ES-I3 (cell line): Measurements from ENCODE around the gene LXN.
"Not testable (repeated sequence)": the region's sequence is repeated elsewhere in the genome, so short reads cannot be mapped to it uniquely, and the experiment has no call there.

Experiments
- H3K36me3 ChIP-seq: 2 replicates; pipeline ENCODE4 v1.6.1; 2013; ENCODE audit warnings: mild to moderate bottlenecking, low read length, control low read depth, moderate library complexity; ENCODE audit not compliant: insufficient read depth
- H3K4me1 ChIP-seq: 2 replicates; pipeline ENCODE4 v1.6.1; 2013; ENCODE audit warnings: mild to moderate bottlenecking, control low read depth, low read length; ENCODE audit not compliant: insufficient read depth
- H3K9ac ChIP-seq: 2 replicates; pipeline ENCODE4 v1.6.1; 2013; ENCODE audit warnings: low read depth, mild to moderate bottlenecking, low read length, moderate library complexity
- H3K9me3 ChIP-seq: 2 replicates; pipeline ENCODE4 v1.6.1; 2013; ENCODE audit warnings: mild to moderate bottlenecking, low read length, moderate library complexity; ENCODE audit not compliant: control insufficient read depth, insufficient read depth

LXN gene

DNA sequence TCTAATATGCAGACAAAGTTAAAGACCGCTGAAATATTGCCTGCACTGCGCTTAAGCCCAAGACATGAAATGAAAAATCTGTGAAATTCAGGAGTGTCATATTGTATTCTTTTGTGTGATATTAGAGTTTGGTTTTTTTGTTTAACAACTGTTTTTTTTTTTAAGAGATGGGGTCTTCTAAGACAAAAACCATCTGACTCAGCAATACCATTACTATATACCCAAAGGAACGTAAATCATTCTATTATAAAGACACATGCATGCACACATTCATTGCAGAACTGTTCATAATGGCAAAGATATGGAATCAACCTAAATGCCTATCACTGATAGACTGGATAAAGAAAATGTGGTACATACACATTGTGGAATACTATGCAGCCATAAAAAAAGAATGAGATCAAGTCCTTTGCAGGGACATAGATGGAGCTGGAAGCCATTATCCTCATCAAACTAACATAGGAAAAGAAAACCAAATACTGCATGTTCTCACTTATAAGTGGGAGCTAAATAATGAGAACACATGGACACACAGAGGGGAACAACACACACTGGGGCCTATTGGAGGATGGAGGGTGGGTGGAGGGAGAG is 21.5 kb upstream of the LXN start:
- not testable (repeated sequence) for H3K36me3 ChIP-seq, H3K9me3 ChIP-seq, H3K9ac ChIP-seq, H3K4me1 ChIP-seq

DNA sequence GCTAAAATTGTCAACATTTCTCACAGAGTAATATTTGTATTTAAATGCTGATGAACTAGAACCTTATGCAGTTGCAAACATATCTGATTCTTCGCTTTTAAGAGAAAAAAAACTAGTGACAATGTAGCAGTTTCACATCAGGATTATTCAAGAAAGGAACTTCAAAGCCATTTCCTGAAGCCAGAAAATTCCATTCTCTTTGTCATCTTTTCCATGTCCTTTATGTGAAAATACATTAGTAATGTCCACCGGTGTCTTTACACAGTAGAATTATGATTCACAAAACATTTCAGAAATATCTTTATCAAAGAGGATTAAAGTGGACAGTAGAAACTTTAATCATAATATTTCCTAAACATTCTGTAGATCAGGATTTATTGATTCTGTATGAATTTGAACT is 12.7 kb upstream of the LXN start:
- no peaks in the 10 kb centered on the region for H3K36me3 ChIP-seq
- H3K9me3 ChIP-seq: no peaks in the 10 kb centered on the region

DNA sequence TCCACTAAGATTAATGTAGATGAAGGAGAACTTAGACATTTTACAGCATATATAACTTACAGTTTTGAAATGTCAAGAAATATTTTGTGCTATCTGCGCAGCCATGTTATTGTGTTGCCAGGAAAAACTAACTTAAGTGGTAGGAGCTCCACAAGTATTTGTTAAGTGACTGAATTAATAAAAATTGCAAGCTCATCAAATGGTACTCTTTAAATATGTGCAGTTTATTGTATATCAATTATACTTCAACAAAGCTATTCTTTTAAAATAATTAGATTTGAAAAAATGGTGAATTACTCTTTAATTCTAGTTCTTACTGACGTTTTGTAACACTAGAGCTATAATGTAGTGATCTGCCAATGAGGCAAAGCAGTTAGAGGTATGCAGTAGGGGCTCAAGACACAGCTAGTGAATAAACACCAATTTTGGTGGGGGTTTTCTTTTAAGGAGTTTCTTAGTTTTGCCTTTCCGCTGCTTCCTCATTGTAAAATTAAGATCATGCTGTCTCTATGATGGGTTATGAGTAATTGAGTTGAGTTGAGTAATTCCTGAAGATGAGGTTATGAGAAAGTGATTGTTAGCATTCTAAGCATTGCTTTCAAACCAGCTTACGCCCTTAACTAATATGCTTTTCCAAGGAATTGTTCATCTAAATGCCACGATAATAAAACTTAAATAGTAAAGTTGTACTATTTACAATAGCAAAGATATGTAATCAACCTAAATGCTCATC is 10.9 kb upstream of the LXN start:
- Histone ChIP-seq H3K9ac (no peak overlapping the region), H3K36me3 (no peaks in the 10 kb centered on the region), H3K4me1 (no peaks in the 10 kb centered on the region), H3K9me3 (no peaks in the 10 kb centered on the region)

More for the DNA sequence above, 12.7 kb upstream of the LXN start:
- no peaks in the 10 kb centered on the region for H3K4me1 ChIP-seq
- H3K9ac ChIP-seq: no peak overlapping the region

DNA sequence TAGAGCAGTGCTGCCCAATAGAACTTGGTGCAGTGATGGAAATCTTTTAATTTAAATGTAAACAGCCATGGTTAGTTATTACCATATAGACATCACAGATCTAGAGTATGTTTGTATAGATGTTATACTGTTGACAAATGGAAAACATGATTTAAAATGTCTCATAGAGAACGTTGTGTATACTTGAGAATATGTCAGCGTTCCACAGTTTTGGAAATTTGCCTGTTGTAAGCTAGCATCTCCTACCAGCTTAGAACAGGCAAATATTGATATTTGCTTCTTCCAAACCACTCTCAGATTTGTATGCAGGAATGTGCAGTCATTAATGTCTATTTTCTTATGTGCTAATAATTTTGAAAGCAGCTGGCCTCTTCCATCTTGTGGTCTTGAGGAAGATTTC is 8.4 kb upstream of the LXN start:
- Histone ChIP-seq H3K9ac (no peak overlapping the region), H3K36me3 (no peaks in the 10 kb centered on the region), H3K4me1 (no peaks in the 10 kb centered on the region), H3K9me3 (no peaks in the 10 kb centered on the region)

DNA sequence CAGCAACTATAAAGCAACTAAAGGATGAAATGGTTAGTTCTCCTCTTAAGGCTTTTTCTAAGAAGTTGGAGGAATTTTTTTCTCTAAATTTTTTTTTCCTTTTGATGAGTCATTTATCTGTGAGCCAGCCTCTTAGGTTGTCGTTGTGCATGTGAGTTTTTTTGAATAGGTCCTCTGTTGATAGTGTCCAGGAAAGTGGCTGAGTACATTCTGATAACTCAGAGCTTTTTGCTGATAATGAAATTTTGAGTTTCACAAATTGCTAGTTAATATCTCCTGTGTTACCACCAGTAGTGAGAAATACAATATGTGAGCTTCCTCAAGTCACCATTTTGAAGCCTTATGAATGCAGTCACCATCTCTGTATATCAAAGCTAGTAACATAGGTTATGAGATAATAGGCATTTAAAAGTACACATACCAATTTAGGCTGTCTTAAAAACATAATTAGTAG is 7.1 kb upstream of the LXN start:
- Histone ChIP-seq H3K9me3 (no peaks in the 10 kb centered on the region), H3K36me3 (no peaks in the 10 kb centered on the region), H3K9ac (no peak overlapping the region)

DNA sequence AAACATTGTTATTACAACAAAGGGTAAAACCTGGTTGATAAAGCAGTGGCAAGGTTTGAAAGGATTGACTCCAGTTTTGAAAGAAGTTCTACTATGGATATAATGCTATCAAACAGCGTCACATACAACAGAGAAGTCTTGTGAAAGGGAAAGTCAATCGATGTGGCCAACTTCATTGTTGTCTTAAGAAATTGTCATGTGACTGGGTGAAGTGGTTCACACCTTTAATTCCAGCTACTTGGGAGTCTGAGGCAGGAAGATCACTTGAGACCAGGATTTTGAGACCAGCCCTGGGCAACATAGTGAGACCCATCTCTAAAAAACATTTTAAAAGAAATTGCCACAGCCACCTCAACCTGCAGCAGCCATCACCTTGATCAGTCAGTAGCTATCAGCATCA is 6.2 kb upstream of the LXN start:
- no peaks in the 10 kb centered on the region for H3K9me3 ChIP-seq
- H3K9ac ChIP-seq: no peak overlapping the region
- no peaks in the 10 kb centered on the region for H3K36me3 ChIP-seq
- H3K4me1 ChIP-seq: no peaks in the 10 kb centered on the region

More for the DNA sequence above, 7.1 kb upstream of the LXN start:
- no peaks in the 10 kb centered on the region for H3K4me1 ChIP-seq

DNA sequence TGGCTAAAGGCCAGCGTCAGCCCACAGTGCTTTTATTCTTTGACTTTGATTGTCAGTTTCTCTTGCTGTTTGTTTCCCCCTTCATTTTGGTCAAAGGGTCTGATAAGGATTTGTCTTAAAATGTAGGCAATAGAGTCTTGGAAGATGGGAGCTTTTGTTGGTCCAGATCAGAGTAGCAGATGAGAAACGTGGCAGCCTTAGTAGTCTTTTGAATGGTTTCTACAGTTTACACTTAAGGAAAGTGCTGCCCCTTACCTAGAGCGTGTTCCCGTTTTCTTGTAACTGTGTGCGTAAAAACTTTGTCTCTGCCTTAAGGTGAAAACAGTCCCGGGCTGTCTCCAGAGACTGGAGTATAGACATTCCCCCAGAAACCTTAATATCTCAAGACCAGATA is 630 bp downstream of the LXN start:
- H3K36me3 ChIP-seq: no peaks in the 10 kb centered on the region
- H3K9me3 ChIP-seq: no peaks in the 10 kb centered on the region
- H3K4me1 ChIP-seq: no peaks in the 10 kb centered on the region
- peak overlapping the region; percentile 55 for H3K9ac ChIP-seq

DNA sequence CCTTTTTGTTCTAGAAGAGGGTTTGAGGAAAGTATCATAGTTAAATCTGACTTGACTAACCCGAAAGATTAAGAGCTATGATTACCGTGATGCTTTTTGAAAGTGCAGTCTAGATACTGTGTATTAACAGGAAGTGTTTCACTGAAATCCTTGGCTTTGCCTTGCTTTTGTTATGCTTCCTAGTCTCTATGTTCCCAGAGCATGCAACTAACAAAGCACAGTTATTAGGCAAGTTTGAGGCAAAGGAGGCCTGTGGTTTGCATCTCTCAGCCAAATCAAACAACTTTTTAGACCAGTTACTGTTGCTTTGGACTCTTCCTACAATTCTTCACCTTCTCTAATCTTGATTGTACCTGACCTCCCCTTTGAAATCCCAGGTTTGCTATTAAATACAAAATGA is 3.9 kb downstream of the LXN start:
- no peaks in the 10 kb centered on the region for H3K9me3 ChIP-seq
- no peaks in the 10 kb centered on the region for H3K4me1 ChIP-seq
- H3K9ac ChIP-seq: no peak overlapping the region
- no peaks in the 10 kb centered on the region for H3K36me3 ChIP-seq

DNA sequence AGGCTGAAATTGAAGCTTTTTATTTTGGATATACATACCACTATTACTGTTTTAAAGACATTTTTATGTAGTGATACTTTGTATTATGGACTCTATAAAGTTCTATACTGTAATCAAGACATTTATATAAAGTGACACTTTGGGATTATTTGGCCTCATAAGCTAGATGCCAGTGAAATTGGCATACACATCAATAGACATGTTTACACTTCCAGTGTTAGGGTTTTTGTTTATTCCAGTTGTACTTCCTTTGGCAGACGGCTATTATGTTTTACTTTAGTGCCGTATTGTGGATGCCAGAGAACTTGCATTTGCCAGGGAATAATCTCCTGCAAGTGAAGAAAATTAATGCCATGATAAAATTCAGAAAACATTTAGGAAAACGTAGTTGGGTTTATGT is 6.0 kb downstream of the LXN start:
- Histone ChIP-seq H3K9ac (no peak overlapping the region), H3K36me3 (peaks cover 5% of the 10 kb centered on the region; the same call in 1 of the 2 replicates), H3K9me3 (no peaks in the 10 kb centered on the region), H3K4me1 (no peaks in the 10 kb centered on the region)

DNA sequence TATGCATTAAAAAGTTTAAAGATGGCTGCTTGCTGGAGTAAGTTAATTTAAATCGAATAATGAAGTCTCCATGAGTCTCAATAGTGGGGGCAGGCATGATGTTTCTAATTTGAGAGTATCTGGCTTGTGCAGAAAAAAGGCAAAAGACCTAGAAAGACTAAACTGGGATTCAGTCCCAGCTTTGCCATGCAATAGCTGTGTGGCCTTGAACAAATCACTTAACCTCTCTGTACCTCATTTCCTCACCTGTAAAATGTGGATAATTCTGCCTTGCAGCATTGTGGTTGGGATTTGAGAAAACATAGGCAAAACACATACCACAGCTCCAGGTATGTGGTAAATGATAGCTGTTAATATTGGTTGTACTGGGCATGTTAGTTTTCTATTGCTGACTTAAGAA is 8.6 kb downstream of the LXN start:
- H3K9ac ChIP-seq: no peak overlapping the region
- H3K9me3 ChIP-seq: no peaks in the 10 kb centered on the region
- no peaks in the 10 kb centered on the region for H3K4me1 ChIP-seq
- H3K36me3 ChIP-seq: peaks cover 11% of the 10 kb centered on the region

DNA sequence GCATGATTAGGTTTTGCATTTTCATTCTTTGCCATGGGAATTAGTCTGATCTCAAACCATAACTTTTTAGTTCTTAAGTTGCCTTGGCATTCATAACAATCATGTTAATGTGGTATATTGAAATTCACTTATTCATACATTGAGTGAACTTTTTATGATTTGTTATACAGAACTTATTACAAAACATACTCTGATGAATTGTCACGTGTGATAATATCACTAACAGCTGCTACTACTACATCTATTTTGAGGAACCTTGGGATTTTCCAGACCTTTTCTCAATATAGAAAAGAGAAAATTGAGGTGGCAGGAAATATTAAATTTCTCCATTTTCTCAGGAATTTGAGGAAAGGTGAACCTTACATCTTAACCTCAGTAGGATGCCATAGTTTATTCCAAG is 9.2 kb downstream of the LXN start:
- peaks cover 13% of the 10 kb centered on the region for H3K36me3 ChIP-seq

DNA sequence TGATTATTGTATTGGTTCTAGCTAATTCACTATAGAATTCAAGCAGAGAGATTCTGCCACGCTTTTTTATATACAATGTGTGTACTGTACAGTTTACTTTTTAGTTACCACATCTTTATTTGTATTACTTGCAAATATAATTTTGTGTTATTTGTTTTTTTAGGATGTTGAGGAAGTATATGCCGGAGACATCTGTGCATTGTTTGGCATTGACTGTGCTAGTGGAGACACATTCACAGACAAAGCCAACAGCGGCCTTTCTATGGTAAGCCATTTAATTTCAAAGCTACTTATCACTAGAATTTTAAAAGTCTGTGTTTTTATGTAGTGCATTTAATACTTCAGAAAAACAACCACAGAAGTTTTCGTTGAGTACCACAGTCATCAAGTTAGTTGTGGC is 11.7 kb downstream of the LXN start:
- H3K36me3 ChIP-seq: peaks cover 17% of the 10 kb centered on the region

More for the DNA sequence above, 9.2 kb downstream of the LXN start:
- H3K9ac ChIP-seq: no peak overlapping the region
- no peaks in the 10 kb centered on the region for H3K9me3 ChIP-seq
- H3K4me1 ChIP-seq: no peaks in the 10 kb centered on the region

DNA sequence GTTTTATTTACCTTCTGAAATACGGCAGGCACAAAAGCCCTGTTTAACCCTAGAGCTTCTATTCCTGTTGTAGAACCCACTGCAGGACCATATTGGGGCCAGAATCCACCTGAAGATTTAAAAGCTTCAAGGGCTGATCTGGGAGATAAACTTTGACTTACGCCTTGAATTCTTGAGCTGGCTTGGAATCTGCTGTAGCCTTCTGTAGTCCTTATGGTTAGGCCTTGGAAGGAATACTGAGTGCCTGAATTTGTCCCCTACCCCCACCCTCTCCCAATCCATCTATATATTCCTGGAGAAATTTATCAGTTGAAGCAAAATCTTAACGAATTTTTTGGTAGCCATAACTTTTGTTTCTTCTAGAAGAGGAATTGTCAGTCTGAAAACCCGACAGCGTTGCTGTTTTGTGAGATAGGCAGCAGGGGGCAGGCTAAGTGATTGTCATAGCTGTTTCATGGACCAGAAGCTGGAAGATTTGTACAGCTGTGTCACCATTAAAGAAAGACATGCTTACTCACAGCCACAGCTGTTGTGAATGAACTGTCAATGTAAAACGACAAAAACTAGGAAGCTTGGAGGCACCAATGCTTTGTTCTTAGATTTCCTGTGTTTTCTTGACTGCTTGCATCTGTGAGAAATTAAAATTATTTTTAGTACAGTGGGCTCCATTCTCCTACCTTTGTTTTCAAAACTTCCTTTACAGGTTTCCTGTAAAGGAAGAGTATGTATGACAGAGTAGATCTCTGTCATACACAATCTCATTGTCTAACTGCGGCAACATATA is 12.8 kb downstream of the LXN start:
- H3K9ac ChIP-seq: no peak overlapping the region
- no peaks in the 10 kb centered on the region for H3K4me1 ChIP-seq
- H3K36me3 ChIP-seq: peaks cover 17% of the 10 kb centered on the region

More for the DNA sequence above, 11.7 kb downstream of the LXN start:
- H3K9me3 ChIP-seq: no peaks in the 10 kb centered on the region
- no peaks in the 10 kb centered on the region for H3K4me1 ChIP-seq
- no peak overlapping the region for H3K9ac ChIP-seq

DNA sequence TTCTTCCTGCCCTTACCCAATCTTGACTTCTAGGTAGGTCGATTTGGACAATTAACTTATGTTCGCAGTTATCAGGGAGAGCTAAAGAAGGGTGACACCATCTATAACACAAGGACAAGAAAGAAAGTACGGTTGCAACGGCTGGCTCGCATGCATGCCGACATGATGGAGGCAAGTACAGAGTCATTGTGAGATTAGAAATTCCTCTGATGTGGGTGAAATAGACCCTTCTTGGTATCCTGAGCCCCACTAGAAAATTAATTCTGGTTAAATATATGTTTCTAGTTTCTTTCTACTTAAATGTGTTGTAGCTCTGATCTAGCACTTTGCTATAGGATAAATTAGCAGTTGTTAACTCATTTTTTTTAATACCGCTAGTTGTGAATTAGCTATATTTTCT is 13.6 kb downstream of the LXN start:
- Histone ChIP-seq H3K9ac (no peak overlapping the region), H3K4me1 (no peaks in the 10 kb centered on the region), H3K36me3 (peaks cover 17% of the 10 kb centered on the region), H3K9me3 (no peaks in the 10 kb centered on the region)

More for the DNA sequence above, 12.8 kb downstream of the LXN start:
- no peaks in the 10 kb centered on the region for H3K9me3 ChIP-seq

DNA sequence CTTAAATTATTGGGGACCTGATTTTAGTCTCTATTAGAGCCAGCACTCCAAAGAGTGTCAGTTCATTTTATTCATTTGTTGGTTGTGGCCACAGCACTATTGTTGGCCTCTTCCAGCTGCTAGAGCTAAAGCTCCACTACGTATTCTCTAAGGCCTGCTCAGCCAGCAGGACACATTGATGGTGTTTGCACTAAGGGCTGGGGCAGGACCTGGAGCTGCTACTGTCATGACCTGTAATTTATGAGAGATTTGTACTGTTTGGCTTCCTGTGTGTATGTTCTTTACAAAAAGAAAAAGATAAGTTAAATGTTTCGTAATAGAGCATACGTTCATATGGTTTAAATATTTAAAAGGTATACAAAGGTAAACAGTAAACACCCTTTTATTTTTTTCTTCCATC is 20.0 kb downstream of the LXN start:
- Histone ChIP-seq H3K9me3 (no peaks in the 10 kb centered on the region), H3K36me3 (peaks cover 6% of the 10 kb centered on the region), H3K9ac (no peak overlapping the region), H3K4me1 (no peaks in the 10 kb centered on the region)
